ENCODE results near the gene HMSD.

The HMSD gene

GRCh38 chr18:63981719-63982118 is 32.6 kb downstream of the HMSD start:
- TF ChIP-seq CTCF (conservative IDR thresholded peaks at IDR 0.05; ENCODE audit: control insufficient read depth, insufficient read depth, low read depth, low read length): no peak
- DNase-seq (ENCODE audit: low read depth): no peak
- H3K4me3 ChIP-seq (ENCODE audit: control insufficient read depth, low read depth, low read length): no peak overlapping the region

- no peak overlapping the region for H3K4me3 ChIP-seq (ENCODE audit: control insufficient read depth, low read depth, low read length)
- no peak for TF ChIP-seq CTCF (conservative IDR thresholded peaks at IDR 0.05; ENCODE audit: control insufficient read depth, insufficient read depth, low read depth, low read length)
- no peak for DNase-seq (ENCODE audit: low read depth)
These were observed 33.3 kb downstream of the HMSD start for GRCh38 chr18:63982361-63982760.

GRCh38 chr18:63986885-63987284 is 37.8 kb downstream of the HMSD start:
- H3K4me3 ChIP-seq (ENCODE audit: control insufficient read depth, low read depth, low read length): no peak overlapping the region
- no peak for TF ChIP-seq CTCF (conservative IDR thresholded peaks at IDR 0.05; ENCODE audit: control insufficient read depth, insufficient read depth, low read depth, low read length)

GRCh38 chr18:63987743-63988142 is 38.6 kb downstream of the HMSD start:
- H3K4me3 ChIP-seq (ENCODE audit: control insufficient read depth, low read depth, low read length): no peak overlapping the region
- TF ChIP-seq CTCF (conservative IDR thresholded peaks at IDR 0.05; ENCODE audit: control insufficient read depth, insufficient read depth, low read depth, low read length): no peak
- DNase-seq (ENCODE audit: low read depth): peak; percentile 13

More at GRCh38 chr18:63986885-63987284, 37.8 kb downstream of the HMSD start:
- DNase-seq (ENCODE audit: low read depth): no peak

GRCh38 chr18:63992751-63993150 is 43.6 kb downstream of the HMSD start:
- DNase-seq (ENCODE audit: low read depth): no peak
- H3K4me3 ChIP-seq (ENCODE audit: control insufficient read depth, low read depth, low read length): no peak overlapping the region
- TF ChIP-seq CTCF (conservative IDR thresholded peaks at IDR 0.05; ENCODE audit: control insufficient read depth, insufficient read depth, low read depth, low read length): no peak

GRCh38 chr18:63994783-63995399 is 45.8 kb downstream of the HMSD start:
- no peak overlapping the region for H3K4me3 ChIP-seq (ENCODE audit: control insufficient read depth, low read depth, low read length)
- TF ChIP-seq CTCF (conservative IDR thresholded peaks at IDR 0.05; ENCODE audit: control insufficient read depth, insufficient read depth, low read depth, low read length): peak; percentile 95
- DNase-seq (ENCODE audit: low read depth): peak; percentile 61

- H3K4me3 ChIP-seq (ENCODE audit: control insufficient read depth, low read depth, low read length): no peak overlapping the region
- no peak for DNase-seq (ENCODE audit: low read depth)
- TF ChIP-seq CTCF (conservative IDR thresholded peaks at IDR 0.05; ENCODE audit: control insufficient read depth, insufficient read depth, low read depth, low read length): no peak
These were observed 47.9 kb downstream of the HMSD start for GRCh38 chr18:63997041-63997440.
